EH (cell line): ENCODE results near the gene MPRIP.
"Not testable (repeated sequence)": the region's sequence is repeated elsewhere in the genome, so short reads cannot be mapped to it uniquely, and the experiment has no call there.

ENCODE experiments used
- DNase-seq: peaks from one replicate; pipeline ENCODE4 v3.0.0-alpha.2; 2015; ENCODE audit warnings: low read depth

Gene MPRIP

DNA sequence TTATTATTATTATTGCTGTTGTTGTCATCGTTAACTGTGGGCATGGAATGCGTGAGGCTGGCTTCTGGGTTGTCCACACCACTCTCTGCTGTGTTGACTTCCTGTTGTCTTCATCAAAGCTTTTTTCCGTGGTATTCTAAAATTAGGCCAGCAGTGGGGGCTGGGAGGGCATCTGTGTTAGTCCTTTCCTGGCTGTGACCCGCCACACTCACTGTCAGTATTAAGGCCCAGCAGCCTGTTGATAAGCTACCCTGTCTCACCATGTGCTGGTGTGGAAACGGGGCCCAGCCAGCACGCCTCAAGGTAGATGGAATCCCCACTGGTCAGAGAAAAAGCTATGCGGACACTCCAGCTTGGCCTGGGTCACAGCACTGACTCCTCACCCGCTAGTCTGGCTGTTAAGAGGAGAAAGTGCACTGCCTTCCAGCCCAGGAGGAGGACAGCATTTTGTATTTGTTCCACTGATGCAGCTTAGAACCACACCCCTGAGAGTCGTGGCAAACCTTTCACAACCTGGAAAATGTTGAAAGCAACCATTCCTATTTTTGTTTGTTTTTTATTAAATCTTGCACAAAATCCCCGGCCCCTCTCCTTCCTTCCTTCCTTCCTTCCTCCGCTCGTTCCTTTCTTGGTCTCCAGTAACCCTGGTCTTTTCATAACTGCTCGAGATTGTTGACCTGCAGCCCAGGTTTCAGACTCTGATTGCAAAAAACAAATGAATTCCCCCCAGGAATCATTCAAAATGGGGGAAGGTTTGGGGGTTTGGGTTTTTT is 142.9 kb downstream of the MPRIP start:
- DNase-seq, result not testable (repeated sequence)

- no peak for DNase-seq
Observed at GRCh38 chr17:17186051-17186450, 143.8 kb downstream of the MPRIP start.

DNA sequence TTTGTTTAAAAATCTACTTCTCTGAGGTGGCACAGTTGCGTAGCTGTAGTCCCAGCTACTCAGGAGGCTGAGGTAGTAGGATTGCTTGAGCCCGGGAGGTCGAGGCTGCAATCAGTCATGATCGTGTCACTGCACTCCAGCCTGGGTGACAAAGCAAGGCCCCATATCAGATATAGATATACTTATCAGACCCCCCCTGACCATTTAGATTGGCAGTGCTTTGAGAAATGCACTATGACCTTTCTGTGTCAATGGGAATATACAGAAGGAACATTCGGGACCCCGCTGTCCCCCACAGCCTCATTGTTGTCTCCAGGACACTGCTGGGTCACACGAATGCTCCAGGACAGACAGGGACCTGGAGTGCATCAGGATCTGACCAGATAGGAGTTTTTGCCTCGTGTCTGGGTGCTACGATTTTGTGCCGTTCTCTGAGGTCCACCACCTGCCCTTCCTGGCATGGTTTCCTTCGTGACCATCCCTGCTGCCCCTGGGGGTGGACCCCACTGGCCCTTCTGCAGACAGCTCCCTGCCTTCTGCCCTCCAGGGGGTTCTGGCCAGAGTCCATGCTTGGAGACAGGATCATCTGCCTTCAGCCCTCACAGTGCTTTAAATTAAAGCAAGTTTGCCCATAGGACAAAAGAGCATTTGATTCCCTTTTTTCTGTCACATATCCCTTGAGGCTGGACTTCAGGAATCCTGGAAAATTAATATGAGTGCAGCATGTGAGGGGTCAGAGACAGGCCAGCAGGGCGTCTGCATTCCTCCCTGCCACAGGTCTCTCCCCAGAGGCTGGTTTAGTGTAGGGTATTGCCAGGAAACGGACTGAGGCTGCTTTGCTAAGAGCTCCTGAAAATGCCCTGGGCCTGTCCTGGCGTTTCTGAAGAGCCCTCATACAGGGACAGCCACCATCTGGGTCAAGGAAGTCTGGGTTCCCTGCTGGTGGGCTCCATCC is 144.6 kb downstream of the MPRIP start:
- peak; percentile 65 for DNase-seq

GRCh38 chr17:17188586-17188985 is 146.3 kb downstream of the MPRIP start:
- DNase-seq, result no peak

DNA sequence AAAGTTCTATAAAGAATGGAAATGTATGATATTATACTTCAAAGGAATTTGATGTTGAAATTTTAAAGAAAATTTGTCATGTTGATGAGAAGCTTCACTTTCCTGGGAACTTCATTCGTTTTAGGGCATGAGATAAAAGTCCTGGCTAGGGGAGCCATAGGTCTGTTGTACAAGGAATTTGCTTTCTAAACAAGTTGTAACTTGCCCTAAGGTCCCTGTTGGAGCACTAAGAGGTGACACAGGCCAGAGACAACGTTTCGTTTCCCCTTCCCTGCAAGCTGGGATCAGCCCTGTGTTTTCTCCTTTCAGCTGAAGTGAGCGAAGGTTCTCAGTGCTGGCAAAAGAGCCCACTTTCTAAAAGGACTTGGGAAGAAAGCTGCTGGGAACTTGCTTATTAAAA is 147.3 kb downstream of the MPRIP start:
- DNase-seq, result no peak

DNA sequence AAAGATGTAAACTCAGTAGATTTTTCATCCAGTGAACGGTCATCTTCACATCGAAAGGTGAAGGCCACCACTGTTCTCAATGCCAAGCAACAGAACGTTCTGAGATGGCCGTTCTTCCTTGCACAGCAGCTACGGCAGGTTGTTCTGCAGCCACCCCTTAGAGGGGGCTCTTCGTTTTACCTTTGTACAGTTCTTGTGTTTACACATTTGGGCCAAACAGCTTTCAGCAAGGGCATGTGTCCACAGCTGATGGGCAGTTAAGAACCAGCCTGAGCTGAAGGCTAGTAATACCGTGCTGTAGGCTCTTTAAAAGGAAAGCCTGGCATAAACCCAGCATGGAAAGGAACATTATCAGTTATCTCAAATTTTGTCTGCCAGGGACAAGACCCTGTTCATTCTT is 147.9 kb downstream of the MPRIP start:
- DNase-seq, result peak; percentile 25

DNA sequence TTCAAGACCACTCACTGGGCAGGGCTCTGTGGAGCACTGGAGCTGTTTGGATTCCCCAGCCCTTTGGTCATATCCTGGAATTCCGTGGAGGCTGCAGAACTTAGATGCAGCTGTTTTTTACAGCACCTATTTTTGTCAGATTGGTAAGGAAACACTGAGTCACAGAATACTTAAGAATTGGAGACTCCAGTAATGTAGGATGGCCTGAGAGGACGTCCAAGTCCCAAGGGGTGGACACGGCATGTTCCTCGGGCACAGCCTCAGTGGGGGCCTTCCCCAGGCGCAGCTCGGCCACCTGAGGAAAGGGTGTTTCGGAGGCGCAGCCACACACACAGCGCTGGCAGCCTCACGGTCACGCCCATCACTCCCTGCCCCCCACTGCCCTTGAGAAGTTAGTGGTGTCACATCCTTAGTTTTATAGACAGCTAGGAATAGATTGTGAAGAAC is 149.1 kb downstream of the MPRIP start:
- DNase-seq, result peak; percentile 94

GRCh38 chr17:17191961-17192381 is 149.7 kb downstream of the MPRIP start:
- peak; percentile 40 for DNase-seq

DNA sequence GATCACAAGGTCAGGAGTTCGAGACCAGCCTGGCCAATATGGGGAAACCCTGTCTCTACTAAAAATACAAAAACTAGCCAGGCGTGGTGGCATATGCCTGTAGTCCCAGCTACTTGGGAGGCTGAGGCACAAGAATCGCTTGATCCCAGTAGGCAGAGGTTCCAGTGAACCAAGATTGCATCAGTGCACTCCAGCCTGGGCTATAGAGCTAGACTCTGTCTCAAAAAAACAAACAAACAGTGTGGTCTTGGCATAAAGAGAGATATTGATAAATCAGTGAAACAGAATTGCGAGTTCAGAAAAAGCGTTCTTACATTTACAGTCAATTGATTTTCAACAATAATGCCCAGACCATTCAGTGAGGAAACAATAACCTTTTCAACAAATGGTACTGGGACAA is 153.2 kb downstream of the MPRIP start:
- DNase-seq, result not testable (repeated sequence)

DNA sequence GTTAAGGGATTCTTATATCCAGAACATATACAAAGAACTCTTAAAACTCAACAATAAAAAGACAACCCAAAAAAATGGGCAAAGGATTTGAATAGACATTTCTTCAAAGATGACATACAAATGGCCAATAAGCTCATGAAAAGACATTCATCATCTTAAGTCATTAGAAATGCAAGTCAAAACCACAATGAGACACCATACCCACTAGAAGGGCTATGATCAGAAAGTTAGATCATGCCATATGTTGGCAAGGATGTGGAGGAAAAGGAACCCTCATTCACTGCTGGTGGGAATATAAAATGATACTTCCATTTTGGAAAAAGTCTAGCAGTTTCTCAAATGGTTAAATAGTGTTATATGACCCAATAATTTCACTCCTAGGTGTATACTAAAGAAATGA is 154.5 kb downstream of the MPRIP start:
- DNase-seq, result no peak

DNA sequence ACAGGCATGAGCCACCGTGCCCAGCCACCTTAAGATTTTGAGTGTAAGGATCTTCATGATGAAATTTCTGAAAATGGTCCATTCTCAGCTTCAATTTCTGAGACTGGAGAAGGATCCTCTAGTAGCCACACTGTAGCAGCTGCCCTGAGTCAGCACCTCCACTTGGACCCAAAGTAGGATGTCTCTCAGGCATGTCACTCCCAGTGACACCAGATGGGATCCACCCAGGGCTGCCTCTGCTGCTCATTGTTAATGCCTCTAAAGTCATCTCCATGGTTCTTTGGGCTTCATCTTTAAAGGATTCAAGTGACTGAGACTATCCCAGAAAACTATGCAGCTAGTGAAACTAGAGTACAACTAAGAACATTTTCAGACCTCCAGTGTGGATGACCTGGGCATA is 156.0 kb downstream of the MPRIP start:
- DNase-seq, result no peak

DNA sequence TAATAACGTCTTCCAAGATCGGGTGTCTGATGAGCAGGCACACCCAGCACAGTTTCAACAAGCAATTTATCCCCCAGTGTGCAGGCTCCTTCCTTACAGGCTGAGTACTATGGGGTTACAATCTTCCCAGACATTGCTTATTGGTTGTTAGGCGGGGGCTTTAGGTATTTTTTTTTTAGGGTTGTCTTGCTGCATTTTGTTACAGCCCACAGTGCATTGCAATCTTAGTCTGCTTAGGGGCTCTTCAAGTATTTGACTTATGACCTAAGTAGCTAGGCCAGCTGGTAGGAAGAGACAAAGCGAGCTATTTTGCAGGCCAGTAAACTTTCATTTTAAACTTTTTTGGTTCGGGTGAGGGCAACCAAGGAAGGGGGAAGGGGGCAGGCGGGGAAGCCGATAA is 158.1 kb downstream of the MPRIP start:
- DNase-seq, result no peak

- DNase-seq, result peak; percentile 51
Observed at GRCh38 chr17:17200831-17201230, 158.6 kb downstream of the MPRIP start.

GRCh38 chr17:17201271-17201670 is 159.0 kb downstream of the MPRIP start:
- no peak for DNase-seq

GRCh38 chr17:17201907-17202306 is 159.7 kb downstream of the MPRIP start:
- no peak for DNase-seq

- DNase-seq, result no peak
Observed at GRCh38 chr17:17203173-17203730, 161.0 kb downstream of the MPRIP start.

DNA sequence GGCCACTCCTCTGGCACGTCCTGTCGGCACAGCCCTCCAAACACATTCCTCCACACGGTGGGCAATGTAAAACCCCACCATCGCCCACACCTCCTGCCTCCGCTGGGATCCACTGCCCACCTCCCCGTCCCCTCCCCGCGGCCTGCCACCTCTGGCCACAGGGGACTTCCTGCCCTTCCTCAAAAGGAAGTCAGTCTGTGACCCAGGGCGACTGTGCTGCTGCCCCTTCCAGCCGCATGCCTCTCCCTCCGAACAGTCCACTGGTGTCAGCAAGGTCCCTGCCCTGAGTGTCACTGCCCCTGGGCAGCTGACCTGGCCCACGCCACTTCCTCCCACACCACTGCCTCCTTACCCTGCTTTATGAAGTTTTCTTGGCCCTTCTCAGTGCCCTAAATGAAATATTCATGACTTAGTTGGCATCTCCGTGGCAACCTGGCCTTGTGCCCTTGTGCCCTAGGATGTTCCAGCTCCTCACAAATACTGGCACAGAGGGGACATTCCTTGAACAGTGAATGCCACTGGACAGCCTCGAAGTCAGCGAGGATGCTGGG is 161.9 kb downstream of the MPRIP start:
- DNase-seq, result no peak

GRCh38 chr17:17204635-17205231 is 162.5 kb downstream of the MPRIP start:
- DNase-seq, result no peak

DNA sequence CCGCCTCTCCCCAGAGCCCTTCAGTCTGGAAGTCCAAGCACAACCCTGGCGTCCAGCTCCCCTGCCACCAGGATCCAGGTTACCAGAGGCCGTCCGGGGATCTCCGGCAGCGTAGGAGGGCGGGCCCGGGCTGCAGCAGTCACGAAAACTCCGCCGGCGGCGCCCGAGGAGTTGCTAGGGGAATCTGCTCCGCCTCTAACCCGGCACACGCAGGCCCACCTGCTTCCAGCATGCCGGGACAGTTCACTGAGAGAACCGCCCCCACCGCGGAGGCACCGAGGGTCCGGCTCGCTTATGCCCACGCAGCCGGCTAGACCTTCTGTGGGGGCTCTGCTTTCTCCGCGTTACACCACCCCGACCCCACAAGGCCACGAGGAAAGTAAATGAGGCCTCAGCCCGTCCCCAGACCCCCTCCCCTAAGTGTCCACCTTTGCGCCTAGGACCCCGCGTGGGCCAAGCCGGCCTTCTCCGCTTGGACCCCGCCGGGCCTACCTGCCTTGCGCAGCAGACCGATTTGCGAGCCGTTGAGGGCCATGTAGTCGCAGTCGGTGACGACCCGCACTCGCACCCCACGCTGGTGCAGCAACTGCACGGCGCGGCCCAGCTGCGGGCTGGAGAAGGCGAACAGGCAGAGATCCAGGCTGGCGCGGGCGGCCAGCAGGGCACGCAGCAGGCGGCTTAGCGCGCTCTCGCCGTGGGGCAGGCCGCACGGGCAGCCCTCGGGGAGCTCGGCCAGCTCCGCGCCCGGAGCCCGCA is 163.3 kb downstream of the MPRIP start:
- DNase-seq, result peak; percentile 55

- DNase-seq, result peak; percentile 62
Observed at GRCh38 chr17:17206124-17206912, 164.1 kb downstream of the MPRIP start, which contains the start of gene PLD6. TSS of gene PLD6 (minus strand) at chr17:17206333. CDS start at chr17:17206286, 47 bp downstream.
